OCI-LY3 (cell line): Measurements from ENCODE around the gene LIPC.

Experiments
- H2AFZ ChIP-seq: fragments of 200-600, 300-600 bp; shearing (Covaris generic); 2 replicates; pipeline ENCODE4 v1.6.0; 2014; ENCODE audit warnings: antibody characterized with exemption, low read depth, low read length
- H3K27ac ChIP-seq: fragments of 200-600, 300-600 bp; sonication (generic); 2 replicates; pipeline ENCODE4 v1.5.1; 2014; ENCODE audit warnings: mild to moderate bottlenecking, low read length, moderate library complexity, mixed read lengths
- H3K27me3 ChIP-seq: fragments of 200-600, 300-600 bp; sonication (generic); 2 replicates; pipeline ENCODE4 v1.6.1; 2014; ENCODE audit warnings: low read depth, low read length, mixed read lengths
- H3K36me3 ChIP-seq: fragments of 200-600, 300-600 bp; sonication (generic); replicated peaks from 2 replicates; pipeline ENCODE3; 2014; ENCODE audit warnings: low read depth, low read length, mixed read lengths
- H3K4me1 ChIP-seq: fragments of 300-600, 200-600 bp; sonication (generic); 2 replicates; pipeline ENCODE4 v1.6.1; 2014; ENCODE audit warnings: low read length, mixed read lengths
- H3K4me2 ChIP-seq: fragments of 200-600, 300-600 bp; sonication (generic); 2 replicates; pipeline ENCODE4 v1.6.1; 2014; ENCODE audit warnings: low read length, mixed read lengths
- H3K4me3 ChIP-seq: fragments of 300-600, 200-600 bp; sonication (generic); 2 replicates; pipeline ENCODE4 v1.5.1; 2014; ENCODE audit warnings: antibody characterized with exemption, mild to moderate bottlenecking, low read length, moderate library complexity
- H3K79me2 ChIP-seq: fragments of 300-600, 200-600 bp; shearing (Covaris generic); 2 replicates; pipeline ENCODE4 v1.6.1; 2014; ENCODE audit warnings: mild to moderate bottlenecking, low read length, mixed read lengths
- H3K9ac ChIP-seq: fragments of 300-600, 200-600 bp; shearing (Covaris generic); 2 replicates; pipeline ENCODE4 v1.6.0; 2014; ENCODE audit warnings: mild to moderate bottlenecking, low read length, moderate library complexity
- H3K9me3 ChIP-seq: fragments of 200-600, 300-600 bp; shearing (Covaris generic); 2 replicates; pipeline ENCODE4 v1.6.1; 2014; ENCODE audit warnings: low read length, mixed read lengths; ENCODE audit not compliant: insufficient read depth
- H4K20me1 ChIP-seq: fragments of 200-600, 300-600 bp; sonication (generic); 2 replicates; pipeline ENCODE4 v1.6.1; 2016; ENCODE audit warnings: low read length, mixed read lengths; ENCODE audit not compliant: insufficient read depth
- CTCF ChIP-seq: fragments of 200-600, 300-600 bp; sonication (generic); IDR thresholded peaks from 2 replicates; pipeline ENCODE4 v1.5.1; 2014; ENCODE audit warnings: antibody characterized with exemption, low read length, low read depth
- EZH2phosphoT487 ChIP-seq: fragments of 200-600 bp; shearing (Covaris generic); IDR thresholded peaks from 2 replicates; pipeline ENCODE4 v1.6.1; 2018; ENCODE audit warnings: antibody characterized with exemption, mixed run types, low read depth

Gene LIPC

GRCh38 chr15:58478035-58478434 lies 46.2 kb downstream of the LIPC start:
- TF ChIP-seq EZH2phosphoT487 (no peak), CTCF (no peak)
- Histone ChIP-seq H3K4me1 (peaks cover 14% of the 10 kb centered on the region), H3K79me2 (no peaks in the 10 kb centered on the region), H2AFZ (no peak overlapping the region), H3K27ac (no peak overlapping the region), H3K36me3 (no peaks in the 10 kb centered on the region), H3K27me3 (no peaks in the 10 kb centered on the region), H3K4me2 (no peak overlapping the region), H3K9me3 (no peaks in the 10 kb centered on the region), H3K4me3 (no peak overlapping the region), H4K20me1 (no peaks in the 10 kb centered on the region), H3K9ac (no peak overlapping the region)

GRCh38 chr15:58478579-58478978 lies 46.8 kb downstream of the LIPC start:
- Histone ChIP-seq H3K4me2 (no peak overlapping the region), H3K4me1 (peaks cover 8% of the 10 kb centered on the region), H4K20me1 (no peaks in the 10 kb centered on the region), H3K79me2 (no peaks in the 10 kb centered on the region), H3K36me3 (no peaks in the 10 kb centered on the region), H3K4me3 (no peak overlapping the region), H2AFZ (no peak overlapping the region), H3K9me3 (no peaks in the 10 kb centered on the region), H3K27me3 (no peaks in the 10 kb centered on the region), H3K9ac (no peak overlapping the region), H3K27ac (no peak overlapping the region)
- TF ChIP-seq CTCF (no peak), EZH2phosphoT487 (no peak)

- no peaks in the 10 kb centered on the region for H4K20me1 ChIP-seq
- no peaks in the 10 kb centered on the region for H3K27me3 ChIP-seq
- H3K9me3 ChIP-seq, result no peaks in the 10 kb centered on the region
- H3K4me2 ChIP-seq, result no peak overlapping the region
- 0 out of 2 replicates have a peak, but pooled peaks cover 3% of the 10 kb centered on the region for H3K4me1 ChIP-seq
- no peaks in the 10 kb centered on the region for H3K79me2 ChIP-seq
- H3K9ac ChIP-seq, result no peak overlapping the region
- no peak for TF ChIP-seq EZH2phosphoT487
- no peak overlapping the region for H3K27ac ChIP-seq
- no peaks in the 10 kb centered on the region for H3K36me3 ChIP-seq
- no peak overlapping the region for H3K4me3 ChIP-seq
- H2AFZ ChIP-seq, result no peak overlapping the region
These were observed 48.1 kb downstream of the LIPC start for GRCh38 chr15:58479941-58480340.

GRCh38 chr15:58483376-58483775 lies 51.6 kb downstream of the LIPC start:
- Histone ChIP-seq H3K4me1 (no peaks in the 10 kb centered on the region), H3K27me3 (no peaks in the 10 kb centered on the region), H3K27ac (no peak overlapping the region), H3K9me3 (no peaks in the 10 kb centered on the region), H3K4me3 (no peak overlapping the region), H3K4me2 (no peak overlapping the region), H3K79me2 (no peaks in the 10 kb centered on the region), H4K20me1 (no peaks in the 10 kb centered on the region), H2AFZ (no peak overlapping the region), H3K36me3 (no peaks in the 10 kb centered on the region), H3K9ac (no peak overlapping the region)
- TF ChIP-seq EZH2phosphoT487 (no peak), CTCF (no peak)
